HCT116 (cell line): Measurements from ENCODE around the gene KLK5. TPM values are rescaled to one million over a fixed set of nuclear protein-coding genes. Genes with fewer than 3 reads are reported as not detected.
A peak's percentile ranks its signal among the peaks of the same experiment; 100 is the strongest.

Experiments
- ATAC-seq: fragments of 200-7000 bp; cut with Tn5 transposase; 2 replicates; pipeline ENCODE4 v1.9.1; 2020; ENCODE audit warnings: mild to moderate bottlenecking, moderate library complexity
- BruUV-seq: library from RNA; stranded (reverse); fragments of 400-500 nt; replicated peaks from 2 replicates; lab custom pipeline; 2021; lab: Mats Ljungman, UMichigan
- CTCF ChIA-PET: fragments of 300-600 bp; sonication (Branson Sonifier 250); formaldehyde crosslinking; loops from one replicate; lab custom pipeline; 2021; ENCODE audit warnings: antibody characterized with exemption; lab: Charles Lee
- POLR2A ChIA-PET: fragments of 300-600, 350-600 bp; sonication (Branson Sonifier 250); formaldehyde crosslinking; loops from one replicate; lab custom pipeline; 2021; ENCODE audit warnings: antibody characterized with exemption; lab: Charles Lee
- RAD21 ChIA-PET, 2 experiments: fragments of 300-600 bp; sonication (Branson Sonifier 250); formaldehyde crosslinking; loops; one replicate each; lab custom pipeline; 2023; ENCODE audit warnings: low total read pairs in 2 of 2; ENCODE audit not compliant: uncharacterized antibody in 2 of 2, unreplicated experiment in 2 of 2, low non-redundant PET in 1 of 2; lab: Charles Lee
- DNase-seq: peaks from one replicate; pipeline ENCODE4 v3.0.0-alpha.2; 2010; ENCODE audit warnings: low read depth, low spot score
- H2AFZ ChIP-seq: fragments of 200-600 bp; shearing (Covaris generic), sonication (generic); 2 replicates; pipeline ENCODE4 v1.6.1; 2017; ENCODE audit warnings: low read depth, mixed run types, mixed read lengths, antibody characterized with exemption, low read length; ENCODE audit not compliant: poor library complexity, severe bottlenecking
- H3K27ac ChIP-seq: 2 replicates; pipeline ENCODE4 v1.5.1; 2012; ENCODE audit warnings: low read depth, low read length
- H3K27me3 ChIP-seq: fragments of 200-600 bp; sonication (generic); 2 replicates; pipeline ENCODE4 v1.6.1; 2016; ENCODE audit warnings: mixed run types, low read length, mixed read lengths; ENCODE audit not compliant: insufficient read depth
- H3K36me3 ChIP-seq, 2 experiments: fragments of 200-500 bp in 1 of 2; fragments of 200-600 bp in 1 of 2; sonication (Bioruptor generic) in 1 of 2; sonication (generic) in 1 of 2; 2 replicates each; pipeline versions ENCODE4 v1.5.1 to v1.6.1; 2014 to 2016; ENCODE audit warnings: low read length in 2 of 2, inconsistent platforms in 1 of 2, mixed read lengths in 1 of 2, mixed run types in 1 of 2; ENCODE audit not compliant: insufficient read depth in 2 of 2, control insufficient read depth in 1 of 2
- H3K4me1 ChIP-seq, 2 experiments: fragments of 200-600 bp in 1 of 2; sonication (generic) in 1 of 2; 2 replicates each; pipeline versions ENCODE4 v1.5.1 to v1.6.1; 2012 to 2017; ENCODE audit warnings: low read length in 2 of 2, inconsistent platforms in 1 of 2, mild to moderate bottlenecking in 1 of 2, mixed read lengths in 1 of 2, mixed run types in 1 of 2, moderate library complexity in 1 of 2; ENCODE audit not compliant: insufficient read depth in 2 of 2, control insufficient read depth in 1 of 2
- H3K4me2 ChIP-seq: fragments of 200-600 bp; sonication (generic); 2 replicates; pipeline ENCODE4 v1.6.1; 2017; ENCODE audit warnings: mixed run types, low read length, mixed read lengths
- H3K4me3 ChIP-seq, 2 experiments: fragments of 200-600 bp in 1 of 2; sonication (generic) in 1 of 2; replicated peaks in 1 of 2; 2 replicates each; pipeline ENCODE4 v1.5.1; 2011 to 2016; ENCODE audit warnings: low read length in 2 of 2, control low read depth in 1 of 2, low read depth in 1 of 2, mild to moderate bottlenecking in 1 of 2, mixed read lengths in 1 of 2, mixed run types in 1 of 2
- H3K79me2 ChIP-seq: fragments of 200-600 bp; sonication (generic); 2 replicates; pipeline ENCODE4 v1.6.1; 2017; ENCODE audit warnings: mild to moderate bottlenecking, mixed run types, low read length, moderate library complexity, mixed read lengths; ENCODE audit not compliant: insufficient read depth
- H3K9ac ChIP-seq: fragments of 200-600 bp; sonication (generic); 2 replicates; pipeline ENCODE4 v1.6.1; 2016; ENCODE audit warnings: low read length, mixed read lengths
- H3K9me2 ChIP-seq: fragments of 200-600 bp; sonication (generic), shearing (Covaris generic); 2 replicates; pipeline ENCODE4 v1.6.1; 2017; ENCODE audit warnings: mixed run types, mild to moderate bottlenecking, moderate library complexity; ENCODE audit not compliant: insufficient read depth
- H3K9me3 ChIP-seq, 2 experiments: fragments of 200-500 bp in 1 of 2; fragments of 200-600 bp in 1 of 2; sonication (Bioruptor generic) in 1 of 2; sonication (generic) in 1 of 2; 2 replicates each; pipeline ENCODE4 v1.6.1; 2014 to 2017; ENCODE audit warnings: low read length in 2 of 2, mixed read lengths in 2 of 2, inconsistent platforms in 1 of 2, low read depth in 1 of 2, mild to moderate bottlenecking in 1 of 2, mixed run types in 1 of 2, moderate library complexity in 1 of 2; ENCODE audit not compliant: control insufficient read depth in 1 of 2, insufficient read depth in 1 of 2
- H4K20me1 ChIP-seq: fragments of 200-600 bp; sonication (generic), shearing (Covaris generic); 2 replicates; pipeline ENCODE4 v1.6.1; 2017; ENCODE audit warnings: mixed run types, mild to moderate bottlenecking, moderate library complexity; ENCODE audit not compliant: insufficient read depth
- EGR1 ChIP-seq: IDR thresholded peaks from 2 replicates; pipeline ENCODE4 v1.6.1; 2012; ENCODE audit warnings: low read depth
- ELF1 ChIP-seq: IDR thresholded peaks from 2 replicates; pipeline ENCODE4 v1.6.1; 2012; ENCODE audit warnings: low read depth, borderline replicate concordance
- EZH2 ChIP-seq: fragments of 200-600 bp; sonication (generic); IDR thresholded peaks from 2 replicates; pipeline ENCODE4 v1.6.1; 2017; ENCODE audit warnings: antibody characterized with exemption, mixed run types
- EZH2phosphoT487 ChIP-seq: fragments of 200-600 bp; IDR thresholded peaks from 2 replicates; pipeline ENCODE4 v1.6.1; 2018; ENCODE audit warnings: antibody characterized with exemption, borderline replicate concordance
- JUND ChIP-seq: IDR thresholded peaks from 2 replicates; pipeline ENCODE4 v1.6.1; 2012
- POLR2A ChIP-seq: IDR thresholded peaks from 2 replicates; pipeline ENCODE4 v1.7.0; 2011; ENCODE audit warnings: borderline replicate concordance; ENCODE audit not compliant: insufficient read depth, insufficient read length; ENCODE audit errors: extremely low read depth
- POLR2AphosphoS5 ChIP-seq: IDR thresholded peaks from 2 replicates; pipeline ENCODE4 v1.6.1; 2011; ENCODE audit warnings: mild to moderate bottlenecking, low read depth, low read length, moderate library complexity
- REST ChIP-seq: IDR thresholded peaks from 2 replicates; pipeline ENCODE4 v1.6.1; 2012; ENCODE audit warnings: low read depth
- SRF ChIP-seq: IDR thresholded peaks from 2 replicates; pipeline ENCODE4 v1.6.1; 2012; ENCODE audit warnings: low read depth
- TCF7L2 ChIP-seq: IDR thresholded peaks from 2 replicates; pipeline ENCODE4 v1.7.0; 2011; ENCODE audit warnings: borderline replicate concordance, inconsistent platforms; ENCODE audit not compliant: insufficient read depth, insufficient read length; ENCODE audit errors: extremely low read depth
- intact Hi-C: fragments of 100-400 bp; cut with micrococcal nuclease; formaldehyde crosslinking; loops from 2 replicates; pipeline ENCODE4 v1.10.0; 2022
- total RNA-seq: library from RNA; stranded (reverse); gene quantifications from one replicate; pipeline ENCODE4 v1.2.1, GENCODE V29; 2021; ENCODE audit not compliant: unreplicated experiment
- TF ChIP-seq, protein P1 (sequence below), 3 experiments: fragments of 200-600 bp in 1 of 3; sonication (generic) in 1 of 3; IDR thresholded peaks in 2 of 3; conservative IDR thresholded peaks in 1 of 3; 2 replicates each; pipeline ENCODE4 v1.5.1; 2012 to 2017; ENCODE audit warnings: low read depth in 2 of 3, low read length in 2 of 3, antibody characterized with exemption in 1 of 3, borderline replicate concordance in 1 of 3, control low read depth in 1 of 3, mild to moderate bottlenecking in 1 of 3, mixed read lengths in 1 of 3, mixed run types in 1 of 3, moderate library complexity in 1 of 3; ENCODE audit not compliant: insufficient read depth in 1 of 3
- TF ChIP-seq, protein P2 (sequence below): IDR thresholded peaks from 2 replicates; pipeline ENCODE4 v1.6.1; 2012

The KLK5 gene
- total RNA-seq, 1 experiment from 2014 or later: 1.2 TPM

DNA sequence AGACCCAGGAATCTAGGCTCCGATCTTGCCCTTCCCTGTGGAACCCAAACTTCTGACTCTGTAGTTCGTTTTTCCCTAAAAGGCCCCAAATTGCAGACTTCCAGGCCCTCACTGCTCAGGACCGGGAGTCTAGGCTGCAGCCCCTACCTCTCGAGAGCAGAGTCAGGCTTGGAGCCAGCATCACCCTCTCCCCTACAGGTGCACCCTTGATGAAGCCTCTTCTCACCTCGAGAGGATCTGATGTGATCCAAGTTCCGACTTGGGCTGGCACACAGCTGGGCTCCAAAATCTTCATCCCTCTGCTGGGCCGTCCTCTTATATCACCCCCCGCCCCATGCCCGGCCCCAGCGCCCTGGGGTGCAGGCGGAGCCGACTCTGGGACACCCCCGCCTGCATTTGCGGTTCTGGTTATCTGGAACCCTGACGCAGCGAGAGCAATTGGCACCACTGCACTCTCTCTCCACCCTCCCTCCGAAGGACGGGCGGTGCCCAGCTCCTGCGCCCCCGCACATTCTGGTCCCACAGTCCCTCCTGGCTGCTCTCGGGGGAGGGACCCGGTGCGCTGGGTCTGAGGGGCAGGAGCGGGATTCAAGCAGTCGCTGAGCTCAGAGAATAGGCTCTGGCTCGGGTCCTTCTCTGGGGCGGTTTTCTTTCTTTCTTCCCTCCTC is 30.9 kb upstream of the KLK5 start, which contains the start of gene KLK7:
Gene KLK7 (minus strand): TSS at position 293 of the 668 bp plus-strand sequence. CDS start 1,518 bp downstream, outside the sequence.
- Histone ChIP-seq H2AFZ (no peak within 1 kb of the TSS), H3K79me2 (no peaks in the 10 kb centered on the region), H3K4me2 (peak within 1 kb of the TSS; percentile 83), H3K27me3 (no peaks in the 10 kb centered on the region), H3K9me2 (no peaks in the 10 kb centered on the region)
- BruUV-seq: no TSS peak
- ChIA-PET POLR2A (interaction anchor here (0.8 to 1.4 kb wide), 5 partner anchors 9 to 62 kb away, joined by 3 to 7 read pairs (median 4); partner anchors contain the start of gene KLK8), RAD21 (no interaction called here)
- peak; percentile 72 for ATAC-seq
- no peak for TF ChIP-seq JUND
- TF ChIP-seq SRF: no peak
- no peak for TF ChIP-seq ELF1
- TF ChIP-seq, protein P1, sequence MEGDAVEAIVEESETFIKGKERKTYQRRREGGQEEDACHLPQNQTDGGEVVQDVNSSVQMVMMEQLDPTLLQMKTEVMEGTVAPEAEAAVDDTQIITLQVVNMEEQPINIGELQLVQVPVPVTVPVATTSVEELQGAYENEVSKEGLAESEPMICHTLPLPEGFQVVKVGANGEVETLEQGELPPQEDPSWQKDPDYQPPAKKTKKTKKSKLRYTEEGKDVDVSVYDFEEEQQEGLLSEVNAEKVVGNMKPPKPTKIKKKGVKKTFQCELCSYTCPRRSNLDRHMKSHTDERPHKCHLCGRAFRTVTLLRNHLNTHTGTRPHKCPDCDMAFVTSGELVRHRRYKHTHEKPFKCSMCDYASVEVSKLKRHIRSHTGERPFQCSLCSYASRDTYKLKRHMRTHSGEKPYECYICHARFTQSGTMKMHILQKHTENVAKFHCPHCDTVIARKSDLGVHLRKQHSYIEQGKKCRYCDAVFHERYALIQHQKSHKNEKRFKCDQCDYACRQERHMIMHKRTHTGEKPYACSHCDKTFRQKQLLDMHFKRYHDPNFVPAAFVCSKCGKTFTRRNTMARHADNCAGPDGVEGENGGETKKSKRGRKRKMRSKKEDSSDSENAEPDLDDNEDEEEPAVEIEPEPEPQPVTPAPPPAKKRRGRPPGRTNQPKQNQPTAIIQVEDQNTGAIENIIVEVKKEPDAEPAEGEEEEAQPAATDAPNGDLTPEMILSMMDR (IDR thresholded peaks at IDR 0.05 in 2 of 3, conservative IDR thresholded peaks at IDR 0.05 in 1 of 3; ENCODE audit: borderline replicate concordance in 1 of 3, insufficient read depth in 1 of 3, low read depth in 2 of 3, low read length in 2 of 3): no peak
- no peak for TF ChIP-seq POLR2A
- TF ChIP-seq, protein P2, sequence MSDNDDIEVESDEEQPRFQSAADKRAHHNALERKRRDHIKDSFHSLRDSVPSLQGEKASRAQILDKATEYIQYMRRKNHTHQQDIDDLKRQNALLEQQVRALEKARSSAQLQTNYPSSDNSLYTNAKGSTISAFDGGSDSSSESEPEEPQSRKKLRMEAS: no peak
- TF ChIP-seq TCF7L2: no peak
- peak; percentile 26; the same call in 1 of the 2 replicates for TF ChIP-seq POLR2AphosphoS5
- no peak for TF ChIP-seq REST
- TF ChIP-seq EZH2phosphoT487: no peak
- no peak for TF ChIP-seq EZH2
- TF ChIP-seq EGR1: peak; percentile 89
- TF ChIP-seq, all 23 proteins: peak for 2
- CTCF ChIA-PET: interaction anchor here (1.0 to 1.4 kb wide), 2 partner anchors 9 to 113 kb away, joined by 3 to 5 read pairs; no protein-coding TSS in a partner anchor
- H3K36me3 ChIP-seq: no peaks in the 10 kb centered on the region
- DNase-seq: no peak
- intact Hi-C loops: no loop called here
- H3K9ac ChIP-seq: peak within 1 kb of the TSS; percentile 47
- H3K4me3 ChIP-seq: peak within 1 kb of the TSS; percentile 41 to 55
- H3K27ac ChIP-seq: no peak within 1 kb of the TSS
- H3K9me3 ChIP-seq: no peaks in the 10 kb centered on the region
- H4K20me1 ChIP-seq: no peaks in the 10 kb centered on the region
- peaks cover 17 to 39% of the 10 kb centered on the region in 2 experiments for H3K4me1 ChIP-seq
